ENCODE measurements around the gene FGF14. TPM values are rescaled to one million over a fixed set of nuclear protein-coding genes. Genes with fewer than 3 reads are reported as not detected.

FGF14 gene
- total RNA-seq, 2 experiments from 2014 or later = not detected

GRCh38 chr13:101916108-101916774 lies 485.6 kb downstream of the FGF14 start:
- Mint-ChIP-seq H3K9me3 (no peaks in the 10 kb centered on the region), H3K36me3 (no peaks in the 10 kb centered on the region), H3K4me3 (no peak overlapping the region), H3K4me1 (peaks cover 2% of the 10 kb centered on the region), H3K27me3 (peaks cover 59% of the 10 kb centered on the region), H3K27ac (no peak overlapping the region)
- DNase-seq = no peak

- H3K27me3 Mint-ChIP-seq = peaks cover 54% of the 10 kb centered on the region
- no peaks in the 10 kb centered on the region for H3K36me3 Mint-ChIP-seq
Observed at GRCh38 chr13:101915755-101916107, 486.1 kb downstream of the FGF14 start.

DNA sequence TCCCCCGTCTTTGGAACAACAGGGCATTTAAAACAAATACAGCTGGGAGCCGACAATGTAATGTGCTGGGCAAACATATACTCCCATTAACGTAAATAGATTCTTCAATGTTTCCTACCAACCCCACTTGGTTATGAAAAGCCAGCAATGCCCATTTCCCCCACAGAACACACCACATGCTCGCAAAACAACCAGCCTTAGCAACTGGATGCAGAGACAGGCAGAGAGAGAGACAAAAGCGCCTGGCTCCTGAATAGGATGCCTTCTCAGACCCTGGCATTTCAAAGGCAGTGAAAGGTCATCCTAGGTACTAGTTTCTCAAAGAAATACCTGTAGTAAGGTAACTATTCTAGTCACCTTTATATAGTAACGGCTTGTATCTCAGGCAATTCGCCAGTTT lies 486.5 kb downstream of the FGF14 start:
- Mint-ChIP-seq H3K27ac (no peak overlapping the region), H3K27me3 (peaks cover 51% of the 10 kb centered on the region), H3K4me1 (peaks cover 2% of the 10 kb centered on the region), H3K36me3 (no peaks in the 10 kb centered on the region), H3K4me3 (no peak overlapping the region), H3K9me3 (no peaks in the 10 kb centered on the region)
- DNase-seq = no peak

More at GRCh38 chr13:101915755-101916107, 486.1 kb downstream of the FGF14 start:
- Mint-ChIP-seq H3K4me3 (no peak overlapping the region), H3K4me1 (peaks cover 2% of the 10 kb centered on the region), H3K27ac (no peak overlapping the region), H3K9me3 (no peaks in the 10 kb centered on the region)
- no peak for DNase-seq

- Mint-ChIP-seq H3K27me3 (peaks cover 19% of the 10 kb centered on the region), H3K4me3 (no peak overlapping the region), H3K36me3 (no peaks in the 10 kb centered on the region), H3K9me3 (no peaks in the 10 kb centered on the region), H3K27ac (no peak overlapping the region), H3K4me1 (no peaks in the 10 kb centered on the region)
- DNase-seq = no peak
Observed at GRCh38 chr13:101911752-101912151, 490.1 kb downstream of the FGF14 start.

DNA sequence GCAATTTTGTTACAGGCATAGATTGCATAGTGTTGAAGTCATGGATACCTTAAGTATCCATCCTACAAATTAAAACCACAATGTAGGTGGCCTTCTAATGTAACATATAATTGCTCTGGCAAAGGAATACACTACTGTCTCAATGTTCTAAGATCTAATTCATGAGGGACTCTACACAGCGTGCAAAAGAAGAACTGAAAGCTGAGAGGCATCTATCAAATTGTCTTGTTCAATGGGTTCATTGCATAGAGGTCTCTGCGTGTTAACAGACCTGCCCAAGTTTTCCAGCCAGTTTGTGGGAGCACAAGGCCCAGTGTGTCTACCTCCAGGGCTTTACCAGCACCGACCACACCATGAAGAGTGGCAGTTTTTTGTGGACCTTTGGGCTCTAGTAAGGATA lies 498.0 kb downstream of the FGF14 start:
- Mint-ChIP-seq H3K36me3 (no peaks in the 10 kb centered on the region), H3K4me3 (no peak overlapping the region), H3K27ac (no peak overlapping the region), H3K4me1 (no peaks in the 10 kb centered on the region), H3K9me3 (no peaks in the 10 kb centered on the region), H3K27me3 (peaks cover 8% of the 10 kb centered on the region)
- DNase-seq = no peak

- H3K9me3 Mint-ChIP-seq = no peaks in the 10 kb centered on the region
- no peak overlapping the region for H3K4me3 Mint-ChIP-seq
- H3K27ac Mint-ChIP-seq = no peak overlapping the region
- DNase-seq = no peak
- no peaks in the 10 kb centered on the region for H3K4me1 Mint-ChIP-seq
- peaks cover 4% of the 10 kb centered on the region for H3K27me3 Mint-ChIP-seq
- H3K36me3 Mint-ChIP-seq = no peaks in the 10 kb centered on the region
Observed at GRCh38 chr13:101898676-101899075, 503.2 kb downstream of the FGF14 start.

DNA sequence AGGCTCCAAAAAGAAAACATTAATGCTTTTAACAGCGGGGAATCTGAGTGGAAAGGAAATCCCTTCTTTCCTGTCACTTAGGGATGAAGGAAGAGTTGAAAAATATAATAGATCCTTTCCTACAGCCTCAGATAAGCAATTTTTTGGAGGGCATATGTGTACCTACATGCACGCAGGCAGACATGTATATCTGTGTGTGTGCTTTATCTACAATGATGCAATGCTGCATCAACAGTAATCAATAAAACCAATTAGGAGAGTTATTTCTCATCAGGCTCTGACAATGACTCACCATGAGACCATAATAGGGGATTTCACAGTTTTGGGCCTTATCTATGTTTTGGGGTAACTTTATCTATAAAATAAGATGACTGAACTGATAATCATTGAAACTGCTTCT lies 505.3 kb downstream of the FGF14 start:
- no peaks in the 10 kb centered on the region for H3K9me3 Mint-ChIP-seq
- H3K4me1 Mint-ChIP-seq = no peaks in the 10 kb centered on the region
- peaks cover 4% of the 10 kb centered on the region for H3K27me3 Mint-ChIP-seq
- no peak for DNase-seq
- H3K4me3 Mint-ChIP-seq = no peak overlapping the region
- no peak overlapping the region for H3K27ac Mint-ChIP-seq
- H3K36me3 Mint-ChIP-seq = no peaks in the 10 kb centered on the region

GRCh38 chr13:101893021-101893420 lies 508.8 kb downstream of the FGF14 start:
- Mint-ChIP-seq H3K27ac (no peak overlapping the region), H3K36me3 (no peaks in the 10 kb centered on the region), H3K9me3 (no peaks in the 10 kb centered on the region), H3K27me3 (no peaks in the 10 kb centered on the region), H3K4me1 (no peaks in the 10 kb centered on the region), H3K4me3 (no peak overlapping the region)
- no peak for DNase-seq

DNA sequence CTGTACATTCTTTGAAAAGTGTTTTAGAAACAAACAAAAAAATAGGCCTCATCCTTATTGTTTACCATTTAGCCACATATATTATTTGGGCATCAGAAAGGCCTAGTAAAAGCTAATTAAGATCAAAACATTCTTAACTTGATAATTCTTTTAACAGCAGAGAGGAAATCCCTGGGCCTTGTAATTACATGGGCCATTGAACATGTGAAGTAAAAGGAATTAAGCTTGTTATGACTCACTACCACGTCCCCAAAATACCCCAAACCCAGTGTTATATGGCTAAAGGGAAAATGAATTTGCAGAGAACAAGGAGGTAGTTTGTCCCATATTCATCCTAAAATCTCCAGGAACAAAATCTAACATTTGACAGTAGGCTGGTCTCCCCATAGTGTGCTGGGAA lies 509.6 kb downstream of the FGF14 start:
- Mint-ChIP-seq H3K4me3 (no peak overlapping the region), H3K9me3 (no peaks in the 10 kb centered on the region), H3K27me3 (no peaks in the 10 kb centered on the region), H3K4me1 (no peaks in the 10 kb centered on the region), H3K36me3 (no peaks in the 10 kb centered on the region), H3K27ac (no peak overlapping the region)
- DNase-seq = no peak

DNA sequence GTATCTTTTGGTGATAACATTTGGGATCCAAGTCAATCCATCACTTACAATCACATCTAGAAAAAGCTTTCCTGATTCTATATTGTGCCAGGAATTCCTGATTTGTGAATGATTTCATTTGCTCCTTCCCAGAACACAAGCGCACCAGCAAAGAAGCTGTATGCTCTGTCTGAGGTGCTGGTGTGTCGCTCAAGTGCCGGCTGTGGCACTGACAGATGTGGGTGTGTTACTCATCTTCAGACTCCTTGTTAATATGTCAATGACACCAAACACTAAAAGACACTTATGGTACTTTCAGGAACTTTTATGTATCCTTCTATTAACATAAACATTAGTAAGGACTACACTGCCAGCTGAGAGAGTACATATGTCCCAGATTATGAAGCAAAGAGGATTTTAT lies 520.3 kb downstream of the FGF14 start:
- no peaks in the 10 kb centered on the region for H3K36me3 Mint-ChIP-seq
- H3K27ac Mint-ChIP-seq = no peak overlapping the region
- H3K4me1 Mint-ChIP-seq = no peaks in the 10 kb centered on the region
- H3K9me3 Mint-ChIP-seq = no peaks in the 10 kb centered on the region
- no peaks in the 10 kb centered on the region for H3K27me3 Mint-ChIP-seq
- no peak overlapping the region for H3K4me3 Mint-ChIP-seq
- DNase-seq = no peak

DNA sequence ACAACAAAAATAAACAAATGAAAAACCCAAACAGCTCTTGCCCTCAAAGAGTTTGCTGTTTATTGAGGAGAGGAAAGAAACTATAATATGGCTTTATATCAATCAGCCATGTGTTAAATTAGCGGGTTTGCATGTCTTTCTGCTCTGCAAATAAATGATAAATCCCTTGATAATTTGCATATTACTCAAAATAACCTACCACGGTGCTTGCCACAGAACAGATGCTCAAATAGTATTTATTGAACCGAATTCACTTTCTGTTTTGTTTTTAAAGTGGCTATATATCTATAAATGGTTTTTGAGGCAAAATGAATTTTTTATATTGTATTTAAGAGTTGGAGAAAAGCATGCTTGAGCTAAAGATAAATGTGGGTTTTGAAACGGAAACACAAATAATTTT lies 521.3 kb downstream of the FGF14 start:
- H3K27ac Mint-ChIP-seq = no peak overlapping the region
- no peak for DNase-seq
- H3K9me3 Mint-ChIP-seq = no peaks in the 10 kb centered on the region
- no peaks in the 10 kb centered on the region for H3K4me1 Mint-ChIP-seq
- H3K27me3 Mint-ChIP-seq = no peaks in the 10 kb centered on the region
- no peaks in the 10 kb centered on the region for H3K36me3 Mint-ChIP-seq
- H3K4me3 Mint-ChIP-seq = no peak overlapping the region

DNA sequence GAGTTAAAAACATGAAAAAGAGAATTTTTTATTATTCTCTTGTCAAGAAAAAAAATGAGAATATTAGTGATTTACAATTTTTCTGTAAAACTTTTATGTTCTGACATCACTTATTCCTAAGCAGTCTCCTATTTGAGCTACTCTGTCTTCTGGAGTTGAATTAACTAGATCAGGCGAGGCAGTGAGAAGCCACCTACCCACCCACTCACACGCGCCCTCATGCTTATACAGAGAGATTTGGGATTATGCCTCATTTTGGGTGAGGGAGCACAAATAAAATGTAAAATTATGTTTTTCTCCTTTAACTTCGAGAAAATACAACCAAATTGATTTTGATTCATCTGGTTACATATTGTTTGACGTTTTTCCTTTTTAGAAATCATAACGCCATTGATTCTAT lies 524.9 kb downstream of the FGF14 start:
- no peaks in the 10 kb centered on the region for H3K27me3 Mint-ChIP-seq

DNA sequence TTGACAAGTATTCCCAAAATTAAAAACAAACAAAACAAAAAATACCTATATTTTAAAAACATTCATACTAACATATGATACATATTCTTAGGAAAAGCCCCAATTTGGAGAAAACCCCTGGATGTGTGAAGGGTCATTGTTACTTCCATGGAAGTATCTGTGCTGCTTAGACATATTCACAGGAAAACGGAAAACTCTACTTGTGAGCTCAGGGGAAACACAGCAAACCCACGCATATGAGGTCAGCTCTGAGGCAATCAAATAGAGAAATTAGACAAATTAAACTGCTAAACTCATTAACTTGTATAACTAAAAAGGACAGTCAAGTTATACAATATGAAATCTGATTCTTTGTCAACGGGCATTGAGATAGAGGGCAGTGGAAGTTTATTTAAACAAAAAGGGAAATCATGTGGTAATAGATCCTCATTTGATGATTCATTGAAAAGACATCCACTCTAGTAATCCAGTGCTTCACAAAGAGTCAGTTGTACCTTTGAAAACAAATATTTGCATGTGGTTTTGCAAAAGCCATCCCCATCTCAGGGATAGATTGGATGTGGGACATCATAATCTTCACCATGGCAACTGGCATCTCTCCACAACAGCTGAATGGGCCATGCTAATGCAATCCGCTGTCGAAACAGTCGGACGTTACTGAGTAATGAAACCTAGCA lies 526.0 kb downstream of the FGF14 start:
- Mint-ChIP-seq H3K36me3 (no peaks in the 10 kb centered on the region), H3K4me3 (no peak overlapping the region), H3K4me1 (no peaks in the 10 kb centered on the region), H3K9me3 (no peaks in the 10 kb centered on the region), H3K27me3 (no peaks in the 10 kb centered on the region), H3K27ac (no peak overlapping the region)
- no peak for DNase-seq

More for the DNA sequence above, 524.9 kb downstream of the FGF14 start:
- Mint-ChIP-seq H3K27ac (no peak overlapping the region), H3K36me3 (no peaks in the 10 kb centered on the region), H3K9me3 (no peaks in the 10 kb centered on the region), H3K4me3 (no peak overlapping the region), H3K4me1 (no peaks in the 10 kb centered on the region)
- DNase-seq = no peak

GRCh38 chr13:101875091-101875490 lies 526.8 kb downstream of the FGF14 start:
- Mint-ChIP-seq H3K4me3 (no peak overlapping the region), H3K27ac (no peak overlapping the region), H3K4me1 (no peaks in the 10 kb centered on the region), H3K36me3 (no peaks in the 10 kb centered on the region), H3K9me3 (no peaks in the 10 kb centered on the region), H3K27me3 (no peaks in the 10 kb centered on the region)
- DNase-seq = no peak

GRCh38 chr13:101869553-101869952 lies 532.3 kb downstream of the FGF14 start:
- H3K27me3 Mint-ChIP-seq = peaks cover 5% of the 10 kb centered on the region
- H3K4me1 Mint-ChIP-seq = no peaks in the 10 kb centered on the region
- H3K27ac Mint-ChIP-seq = no peak overlapping the region
- no peaks in the 10 kb centered on the region for H3K36me3 Mint-ChIP-seq
- no peaks in the 10 kb centered on the region for H3K9me3 Mint-ChIP-seq
- H3K4me3 Mint-ChIP-seq = no peak overlapping the region
- no peak for DNase-seq
